ENCODE results near the gene MYOZ2.
A peak's percentile ranks its signal among the peaks of the same experiment; 100 is the strongest.
"Not testable (repeated sequence)": the region's sequence is repeated elsewhere in the genome, so short reads cannot be mapped to it uniquely, and the experiment has no call there.

Gene MYOZ2

GRCh38 chr4:119130365-119131065 lies 5.1 kb upstream of the MYOZ2 start:
- DNase-seq: no peak

DNA sequence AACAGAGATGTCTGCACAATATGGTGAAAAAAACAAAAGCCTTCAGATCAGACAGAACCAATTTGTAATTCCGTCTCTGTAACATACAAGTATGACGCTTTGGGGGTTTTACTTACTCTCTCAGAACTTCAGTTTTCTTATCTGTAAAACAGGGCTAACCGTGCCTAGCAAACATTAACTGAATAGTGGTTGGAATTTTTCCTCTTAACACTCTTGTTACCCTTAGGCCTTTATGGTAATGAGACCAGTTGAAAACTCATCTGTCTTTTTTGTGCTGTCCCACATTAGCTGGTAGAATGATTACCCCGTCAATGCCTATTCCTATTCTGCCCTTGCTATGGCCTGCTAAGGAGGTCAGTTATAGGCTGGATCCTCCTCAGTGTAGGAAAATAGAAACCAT lies 4.5 kb upstream of the MYOZ2 start:
- no peak for DNase-seq

- DNase-seq: no peak
Measured at GRCh38 chr4:119132306-119132705, 3.3 kb upstream of the MYOZ2 start.

DNA sequence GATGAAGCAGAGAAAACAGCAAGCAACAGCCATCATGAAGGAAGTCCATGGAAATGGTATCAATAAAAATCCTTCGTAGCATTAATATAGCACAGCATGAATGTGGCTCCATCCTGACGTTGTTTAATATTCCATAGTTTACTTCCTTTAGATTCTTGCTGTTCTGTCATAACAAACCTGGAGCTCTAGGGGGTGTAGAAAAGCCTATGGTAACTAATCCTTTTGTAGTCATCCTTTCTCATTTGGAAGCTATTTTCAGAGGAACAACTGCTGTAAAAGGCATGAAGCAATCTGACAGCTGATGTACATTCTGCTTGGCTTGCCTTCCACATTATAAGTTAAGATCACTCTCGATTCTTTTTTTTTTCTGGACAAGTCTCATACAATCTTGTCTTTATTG lies 914 bp downstream of the MYOZ2 start:
- DNase-seq: no peak

GRCh38 chr4:119138046-119138445 lies 2.4 kb downstream of the MYOZ2 start:
- no peak for DNase-seq

DNA sequence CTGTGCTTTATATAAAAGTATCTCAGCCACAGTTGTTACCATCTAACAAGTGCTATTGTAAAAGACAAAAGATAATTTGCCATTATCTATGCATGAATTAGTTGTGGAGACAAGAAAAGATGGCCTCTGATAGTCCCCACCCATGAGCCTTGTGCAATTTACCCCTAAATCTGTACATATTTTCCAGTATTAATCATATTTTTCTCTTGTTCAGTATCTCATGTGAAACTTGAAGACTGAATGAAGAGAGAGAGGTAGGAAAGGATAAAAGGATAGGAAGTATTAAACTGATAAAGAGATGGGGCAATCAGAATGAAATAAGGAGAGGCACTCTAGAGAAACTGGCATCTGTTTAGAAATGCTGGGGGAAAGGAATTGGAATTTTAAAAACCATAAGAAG lies 3.7 kb downstream of the MYOZ2 start:
- DNase-seq: no peak

DNA sequence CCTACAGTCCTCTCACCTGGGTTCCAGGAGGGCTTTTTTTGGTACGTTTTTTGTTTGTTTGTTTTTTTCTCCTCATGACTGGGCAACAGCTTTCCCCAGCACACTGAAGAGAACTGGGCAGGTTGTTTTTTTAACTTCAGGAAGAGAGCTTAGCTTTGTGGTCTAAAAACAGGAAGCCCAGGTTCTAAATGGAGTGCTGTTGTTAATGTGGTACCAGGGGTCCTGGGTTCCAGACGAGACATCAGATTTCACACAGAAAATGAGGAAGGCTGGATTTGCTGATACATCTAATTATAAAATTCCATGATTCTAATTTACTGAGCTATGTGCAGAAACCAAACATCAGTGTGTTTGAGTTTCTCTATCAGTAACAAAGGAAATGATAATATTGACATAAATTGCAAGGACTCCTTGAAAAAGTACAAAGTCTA lies 4.2 kb downstream of the MYOZ2 start:
- no peak for DNase-seq

- DNase-seq: not testable (repeated sequence)
Measured at GRCh38 chr4:119141283-119141682, 5.7 kb downstream of the MYOZ2 start.

DNA sequence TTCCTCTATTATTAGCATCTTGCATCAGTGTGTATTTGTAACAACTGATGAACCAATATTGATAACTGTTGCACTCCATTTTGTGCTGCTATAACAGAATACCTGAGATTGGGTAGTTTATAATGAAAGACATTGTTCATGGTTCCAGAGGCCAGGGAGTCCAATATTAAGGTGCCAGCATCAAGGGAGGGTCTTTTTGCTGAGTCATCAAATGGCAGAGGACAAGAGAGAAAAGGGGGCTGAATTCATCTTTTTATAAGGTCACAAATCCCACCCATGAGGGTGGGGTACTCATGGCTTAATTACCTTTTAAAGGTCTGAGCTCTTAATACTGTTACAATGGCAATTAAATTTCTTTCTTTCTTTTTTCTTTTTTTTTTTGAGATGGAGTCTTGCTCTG lies 7.2 kb downstream of the MYOZ2 start:
- DNase-seq: no peak

GRCh38 chr4:119143341-119143740 lies 7.7 kb downstream of the MYOZ2 start:
- not testable (repeated sequence) for DNase-seq

GRCh38 chr4:119149110-119149509 lies 13.5 kb downstream of the MYOZ2 start:
- DNase-seq: no peak

GRCh38 chr4:119151161-119151560 lies 15.5 kb downstream of the MYOZ2 start:
- DNase-seq: no peak

DNA sequence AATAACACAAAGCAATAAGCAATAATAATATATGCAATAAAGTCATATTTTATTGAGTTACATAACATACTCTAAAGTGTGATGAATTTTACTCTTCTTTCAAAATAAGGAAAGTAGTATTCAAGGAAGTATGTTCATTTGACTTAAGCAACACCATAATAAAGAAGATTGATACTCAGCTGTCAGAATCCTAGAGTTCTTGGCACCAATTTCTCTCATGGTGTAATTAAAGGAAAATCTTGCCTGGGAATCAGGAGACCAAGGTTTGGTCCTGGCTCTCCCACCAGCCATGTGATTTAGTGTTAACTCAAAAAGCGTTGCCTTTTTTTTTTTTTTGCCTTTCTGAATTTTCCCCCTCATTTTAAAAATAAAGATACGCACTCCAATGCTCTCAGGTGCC lies 17.1 kb downstream of the MYOZ2 start:
- DNase-seq: no peak

DNA sequence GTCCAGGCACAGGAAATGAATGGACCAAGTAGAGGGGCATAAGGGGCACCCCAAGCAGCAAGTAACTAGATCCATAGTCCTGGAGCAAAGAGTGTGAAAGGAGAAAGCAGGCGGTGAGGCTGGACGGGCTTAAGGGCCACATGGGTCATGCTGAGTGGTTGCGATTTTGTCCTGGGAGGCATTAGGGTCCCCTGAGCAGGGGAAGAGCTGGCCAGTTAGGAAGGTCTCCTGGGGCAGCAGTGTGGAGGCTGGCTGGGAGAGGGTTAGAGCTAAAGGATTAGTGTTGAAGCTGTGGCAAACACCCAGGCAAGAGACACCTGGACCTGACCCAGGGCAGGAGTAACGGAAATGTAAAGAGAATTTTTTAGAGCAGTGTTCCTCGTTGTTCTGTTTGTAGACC lies 26.5 kb downstream of the MYOZ2 start:
- DNase-seq: no peak

- DNase-seq: no peak
Measured at GRCh38 chr4:119165767-119166166, 30.1 kb downstream of the MYOZ2 start.

DNA sequence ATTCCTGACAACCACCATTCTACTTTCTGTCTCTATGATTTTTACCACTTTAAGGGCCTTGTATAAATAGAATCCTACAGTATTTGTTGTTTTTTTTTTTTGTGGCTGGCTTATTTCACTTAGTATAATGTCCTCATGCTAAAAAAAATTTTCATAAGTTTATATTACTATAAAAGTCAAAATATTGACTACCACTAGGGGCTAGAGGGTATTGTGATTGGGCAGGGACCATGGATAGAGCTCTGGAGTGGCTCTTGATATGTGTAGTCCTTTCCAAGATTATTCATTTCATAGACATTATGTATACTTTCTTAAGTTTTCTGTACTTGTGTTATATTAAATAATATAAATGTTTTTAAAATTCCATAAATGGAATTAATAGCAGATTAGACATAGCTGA lies 34.6 kb downstream of the MYOZ2 start:
- DNase-seq: no peak

DNA sequence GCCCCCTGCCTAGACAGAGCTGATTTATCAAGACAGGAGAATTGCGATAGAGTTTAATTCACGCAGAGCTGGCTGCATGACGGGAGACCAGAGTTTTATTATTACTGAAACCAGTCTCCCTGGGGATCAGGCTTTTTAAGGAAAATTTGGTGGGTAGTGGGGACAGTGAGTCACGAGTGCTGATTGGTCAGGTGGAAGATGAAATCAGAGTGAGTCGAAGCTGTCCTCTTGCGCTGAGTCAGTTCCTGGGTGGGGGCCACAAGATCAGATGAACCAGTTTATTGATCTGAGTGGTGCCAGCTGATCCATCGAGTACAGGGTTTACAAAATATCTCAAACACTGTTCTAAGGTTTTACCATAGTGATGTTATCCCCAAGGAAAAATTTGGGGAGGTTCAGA lies 36.6 kb downstream of the MYOZ2 start:
- DNase-seq: peak; percentile 45

DNA sequence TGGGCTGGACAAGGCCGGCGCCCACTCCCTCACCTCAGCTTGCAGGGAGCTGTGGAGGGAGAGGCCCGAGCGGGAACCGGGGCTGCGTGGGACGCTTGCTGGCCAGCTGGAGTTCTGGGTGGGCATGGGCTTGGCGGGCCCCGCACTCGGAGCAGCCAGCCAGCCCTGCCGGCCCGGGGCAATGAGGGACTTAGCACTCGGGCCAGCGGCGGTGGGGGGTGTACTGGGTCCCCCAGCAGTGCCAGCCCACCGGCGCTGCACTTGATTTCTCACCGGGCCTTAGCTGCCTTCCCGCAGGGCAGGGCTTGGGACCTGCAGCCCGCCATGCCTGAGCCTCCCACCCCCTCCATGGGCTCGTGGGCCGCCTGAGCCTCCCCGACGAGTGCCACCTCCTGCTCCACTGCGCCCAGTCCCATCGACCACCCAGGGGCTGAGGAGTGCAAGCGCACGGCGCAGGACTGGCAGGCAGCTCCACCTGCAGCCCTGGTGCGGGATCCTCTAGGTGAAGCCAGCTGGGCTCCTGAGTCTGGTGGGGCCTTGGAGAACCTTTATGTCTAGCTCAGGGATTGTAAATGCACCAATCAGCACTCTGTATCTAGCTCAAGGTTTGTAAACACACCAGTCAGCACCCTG lies 38.2 kb downstream of the MYOZ2 start:
- not testable (repeated sequence) for DNase-seq

GRCh38 chr4:119179011-119179410 lies 43.4 kb downstream of the MYOZ2 start:
- no peak for DNase-seq

DNA sequence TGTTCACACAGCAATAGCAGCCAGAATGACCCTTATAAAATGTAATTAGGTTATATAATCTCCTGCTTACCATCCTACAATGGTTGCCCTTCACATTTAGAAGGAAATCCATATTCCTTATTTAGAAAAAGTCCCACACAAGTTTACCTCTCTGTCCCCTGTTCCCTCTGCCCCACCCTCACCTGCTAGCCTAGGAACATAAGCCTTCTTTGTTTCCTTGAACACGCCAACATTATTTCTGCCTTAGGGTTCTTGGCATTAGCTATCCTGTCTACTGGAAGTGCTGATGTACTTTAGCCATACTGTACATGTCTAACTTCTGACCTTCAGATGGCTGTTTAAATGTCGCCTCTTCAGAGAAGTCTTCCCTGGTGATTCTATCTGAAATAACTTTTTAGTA lies 48.5 kb downstream of the MYOZ2 start:
- DNase-seq: no peak

DNA sequence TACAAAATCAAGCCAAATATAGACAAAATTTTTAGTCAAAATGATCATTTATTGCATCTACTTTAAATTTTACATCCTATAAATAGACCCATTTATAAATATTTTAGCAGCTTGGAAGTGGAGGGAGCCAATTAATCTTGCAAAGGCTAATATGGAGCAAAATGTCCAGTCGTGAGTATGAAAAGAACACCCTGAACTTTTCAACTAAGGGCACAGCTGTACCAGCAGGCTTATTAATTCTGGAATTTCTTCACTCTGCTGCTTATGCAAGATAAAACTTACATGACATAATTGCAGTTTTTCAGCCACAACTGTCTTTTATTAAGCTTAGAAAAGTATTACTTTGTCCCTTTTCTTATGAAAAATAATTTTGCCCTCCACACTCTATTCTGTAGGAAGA lies 54.0 kb downstream of the MYOZ2 start:
- DNase-seq: no peak

- no peak for DNase-seq
Measured at GRCh38 chr4:119190354-119190753, 54.7 kb downstream of the MYOZ2 start.

DNA sequence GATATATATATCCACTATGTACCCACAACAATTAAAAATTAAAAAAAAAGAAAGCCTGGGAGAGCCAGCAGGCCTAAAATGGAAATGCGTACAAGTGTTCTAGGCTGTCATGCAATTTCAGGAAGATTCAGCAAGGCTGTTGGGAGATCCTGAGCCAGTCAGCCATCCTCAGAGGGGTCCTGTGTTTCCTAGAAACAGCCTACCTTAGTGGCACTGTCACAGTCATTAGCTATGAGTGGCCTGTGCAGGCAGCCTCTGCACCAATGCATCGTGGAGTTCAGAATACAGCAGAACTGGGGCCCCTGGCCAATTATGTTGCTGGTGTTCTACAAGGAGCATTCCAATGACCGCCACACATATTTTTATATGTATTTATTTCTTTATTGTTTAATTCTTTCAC lies 55.9 kb downstream of the MYOZ2 start:
- no peak for DNase-seq

DNA sequence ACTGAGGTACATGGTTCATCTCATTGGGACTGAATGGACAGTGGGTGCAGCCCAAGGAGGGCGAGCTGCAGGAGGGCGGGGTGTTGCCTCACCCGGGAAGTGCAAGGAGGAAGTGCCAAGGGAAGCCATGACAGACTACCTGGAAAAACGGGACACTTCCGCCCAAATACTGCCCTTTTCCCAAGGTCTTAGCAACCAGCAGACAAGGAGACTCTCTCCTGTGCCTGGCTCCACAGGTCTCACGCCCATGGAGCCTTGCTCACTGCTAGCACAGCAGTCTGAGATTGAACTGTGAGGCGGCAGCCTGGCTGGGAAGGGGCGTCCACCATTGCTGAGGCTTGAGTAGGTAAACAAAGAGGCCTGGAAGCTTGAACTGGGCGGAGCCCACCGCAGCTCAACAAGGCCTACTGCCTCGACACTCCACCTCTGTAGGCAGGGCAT lies 62.2 kb downstream of the MYOZ2 start:
- DNase-seq: no peak

GRCh38 chr4:119204916-119205315 lies 69.3 kb downstream of the MYOZ2 start:
- no peak for DNase-seq

Data from activated CD4-positive, alpha-beta T cell treated with anti-CD3 and anti-CD28 coated beads, Interleukin-2, amount 50 U/mL, for 16 hours (primary cell).